ENCODE results near the gene MTRR.

The MTRR gene

DNA sequence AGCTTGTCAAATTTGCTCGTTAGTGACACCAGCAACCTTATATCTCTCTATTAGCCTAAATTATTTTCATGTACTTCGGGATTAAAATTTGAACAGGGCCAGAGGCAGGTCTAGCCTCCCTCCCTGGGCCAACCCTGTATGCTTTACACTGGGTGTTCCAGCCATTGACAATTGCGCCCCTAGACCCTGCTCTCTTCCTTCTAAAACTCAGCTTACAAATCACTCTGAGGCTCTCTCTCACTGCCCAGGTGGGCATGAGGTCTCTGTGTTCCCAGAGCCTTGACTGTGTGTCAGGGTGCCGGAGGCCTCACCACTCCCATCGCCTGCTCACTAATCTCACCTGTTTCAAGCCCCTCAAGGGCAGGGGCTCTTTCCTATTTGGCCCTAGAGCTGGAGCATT lies 11.6 kb upstream of the MTRR start:
- DNase-seq (ENCODE audit: low read depth), result no peak

- no peak for DNase-seq (ENCODE audit: low read depth)
Measured at GRCh38 chr5:7857926-7858632, 10.9 kb upstream of the MTRR start.

- DNase-seq (ENCODE audit: low read depth), result no peak
Measured at GRCh38 chr5:7866196-7866595, 2.8 kb upstream of the MTRR start.

- DNase-seq (ENCODE audit: low read depth), result no peak
Measured at GRCh38 chr5:7867260-7867659, 1.7 kb upstream of the MTRR start.

GRCh38 chr5:7868427-7868772 lies 548 bp upstream of the MTRR start:
- no peak for DNase-seq (ENCODE audit: low read depth)

DNA sequence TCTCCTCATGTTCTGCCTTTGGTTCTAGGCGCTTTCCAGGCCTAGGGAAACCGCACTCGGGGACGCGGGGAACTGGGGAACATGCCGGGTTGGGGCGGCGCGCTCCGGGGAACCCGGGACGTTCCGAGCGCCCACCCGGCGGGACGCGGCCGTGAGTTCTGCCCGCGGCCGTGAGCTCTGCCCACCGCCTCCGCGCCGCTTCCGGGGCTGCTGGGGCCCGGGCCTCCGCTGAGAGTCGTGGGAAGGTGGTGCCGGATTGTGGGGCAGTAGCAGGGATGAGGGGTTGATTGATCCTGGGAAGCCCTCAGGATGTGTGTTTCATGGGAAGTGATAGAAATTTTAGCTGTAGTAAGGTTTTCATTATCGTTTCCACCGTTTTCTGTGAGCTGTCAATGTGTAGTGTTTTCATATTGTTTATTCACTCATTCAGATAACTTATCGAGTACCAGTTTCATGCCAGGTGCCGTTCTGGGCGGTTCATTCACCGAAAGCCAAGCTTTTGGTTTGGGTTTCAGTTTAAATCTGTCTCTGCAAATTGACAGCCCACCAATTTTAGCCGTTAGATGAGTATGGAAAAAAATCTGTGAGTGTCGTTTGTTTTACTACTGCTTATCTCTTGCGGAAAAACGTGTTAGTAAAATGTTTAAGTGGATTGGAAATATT lies 657 bp downstream of the MTRR start:
- no peak for DNase-seq (ENCODE audit: low read depth)

DNA sequence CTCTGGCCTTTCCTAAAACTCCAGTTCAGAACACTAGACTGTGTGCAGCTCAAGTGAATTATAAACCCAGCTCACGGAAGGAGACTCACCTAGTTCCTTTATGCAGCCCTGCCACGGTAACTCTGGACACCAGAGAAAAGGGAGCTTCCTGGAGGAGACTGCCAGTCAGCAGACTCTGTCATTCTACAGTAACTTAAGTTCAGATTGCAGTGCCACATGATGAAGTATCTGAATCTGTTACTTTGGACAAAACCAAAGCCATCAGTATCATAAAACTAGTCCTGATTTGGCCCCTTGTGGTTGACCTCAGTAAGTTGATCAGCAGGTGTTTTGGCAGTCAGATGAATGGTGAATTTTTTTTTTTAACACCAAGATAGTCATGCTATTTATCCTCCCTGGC lies 2.7 kb downstream of the MTRR start:
- no peak for DNase-seq (ENCODE audit: low read depth)

GRCh38 chr5:7872517-7873130 lies 3.7 kb downstream of the MTRR start:
- DNase-seq (ENCODE audit: low read depth), result no peak

- DNase-seq (ENCODE audit: low read depth), result no peak
Measured at GRCh38 chr5:7873216-7873615, 4.3 kb downstream of the MTRR start.

DNA sequence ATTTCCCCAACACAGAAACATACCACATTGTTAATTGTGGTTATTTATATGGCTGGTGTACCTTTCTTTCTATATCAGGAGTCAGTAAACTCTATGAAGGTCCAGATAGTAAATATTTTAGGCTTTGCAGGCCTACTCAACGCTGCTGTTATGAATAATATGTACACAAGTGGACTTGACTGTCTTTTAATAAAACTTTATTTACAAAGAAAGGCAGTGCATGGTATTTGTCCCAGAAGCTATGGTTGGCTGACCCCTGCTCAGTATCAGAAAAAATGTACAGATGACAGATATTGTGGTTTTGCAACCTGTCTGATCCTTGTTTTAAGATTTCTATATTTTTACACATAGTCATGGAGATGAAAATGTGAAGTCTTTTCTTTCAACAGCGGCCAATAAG lies 5.7 kb downstream of the MTRR start:
- DNase-seq (ENCODE audit: low read depth), result no peak

GRCh38 chr5:7875151-7875550 lies 6.2 kb downstream of the MTRR start:
- no peak for DNase-seq (ENCODE audit: low read depth)

DNA sequence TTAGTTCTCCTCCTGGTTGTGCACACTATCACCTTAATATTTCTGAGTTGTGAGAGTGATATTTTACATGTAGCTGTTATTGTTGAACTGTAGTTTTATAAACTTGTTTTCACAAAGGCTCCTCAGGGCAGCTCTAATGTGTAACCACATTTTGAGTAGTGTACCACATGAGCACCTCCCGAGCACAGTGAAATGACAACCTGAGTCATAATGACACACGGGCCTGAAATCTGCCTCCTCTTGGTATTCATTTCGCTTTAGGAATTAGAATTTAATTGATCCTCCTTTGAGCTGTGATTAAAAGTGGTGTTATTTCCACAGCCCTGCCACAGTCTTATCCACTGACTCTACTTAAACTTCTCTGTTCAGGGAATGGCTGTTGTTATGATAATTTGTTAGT lies 7.9 kb downstream of the MTRR start:
- DNase-seq (ENCODE audit: low read depth), result peak; percentile 44

GRCh38 chr5:7877851-7878250 lies 8.9 kb downstream of the MTRR start:
- DNase-seq (ENCODE audit: low read depth), result no peak

GRCh38 chr5:7878381-7878873 lies 9.5 kb downstream of the MTRR start:
- peak; percentile 30 for DNase-seq (ENCODE audit: low read depth)

DNA sequence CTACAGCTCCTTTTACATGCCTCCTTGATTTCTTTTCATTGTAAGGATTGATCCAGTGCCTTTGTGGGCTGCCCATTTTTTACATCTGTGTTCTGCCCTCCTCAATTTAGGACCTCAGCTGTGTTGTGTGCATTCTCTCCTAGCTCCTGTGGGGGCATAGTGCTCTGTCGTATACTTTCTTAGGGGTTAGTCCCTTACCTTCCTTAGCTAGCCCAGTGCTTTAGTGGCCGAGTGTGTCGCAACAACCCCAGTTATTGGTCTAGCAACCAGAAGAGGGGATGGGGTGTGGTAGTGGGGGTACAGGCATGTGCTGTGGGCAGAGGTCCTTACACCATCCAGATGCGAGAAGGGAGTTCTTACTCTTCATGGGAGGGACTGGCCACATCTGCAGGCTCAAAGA lies 12.1 kb downstream of the MTRR start:
- DNase-seq (ENCODE audit: low read depth), result no peak

- DNase-seq (ENCODE audit: low read depth), result no peak
Measured at GRCh38 chr5:7881816-7882215, 12.9 kb downstream of the MTRR start.

DNA sequence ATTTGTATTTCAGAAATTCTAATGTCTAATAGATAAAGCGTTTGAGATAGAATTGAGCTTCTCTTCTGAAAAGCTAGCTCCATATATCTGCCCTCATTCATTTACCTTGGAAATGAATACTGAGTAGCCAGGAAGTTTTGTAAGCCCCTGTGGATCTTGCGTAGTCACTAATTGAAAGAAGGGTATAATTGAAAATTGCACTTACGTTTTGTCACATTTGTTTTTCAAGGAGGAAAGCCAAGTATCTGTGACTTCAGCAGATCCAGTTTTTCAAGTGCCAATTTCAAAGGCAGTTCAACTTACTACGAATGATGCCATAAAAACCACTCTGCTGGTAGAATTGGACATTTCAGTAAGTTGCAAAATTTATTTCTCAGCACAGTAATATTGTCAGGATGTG lies 14.0 kb downstream of the MTRR start:
- DNase-seq (ENCODE audit: low read depth), result peak; percentile 33

- DNase-seq (ENCODE audit: low read depth), result no peak
Measured at GRCh38 chr5:7884491-7885267, 15.7 kb downstream of the MTRR start.

DNA sequence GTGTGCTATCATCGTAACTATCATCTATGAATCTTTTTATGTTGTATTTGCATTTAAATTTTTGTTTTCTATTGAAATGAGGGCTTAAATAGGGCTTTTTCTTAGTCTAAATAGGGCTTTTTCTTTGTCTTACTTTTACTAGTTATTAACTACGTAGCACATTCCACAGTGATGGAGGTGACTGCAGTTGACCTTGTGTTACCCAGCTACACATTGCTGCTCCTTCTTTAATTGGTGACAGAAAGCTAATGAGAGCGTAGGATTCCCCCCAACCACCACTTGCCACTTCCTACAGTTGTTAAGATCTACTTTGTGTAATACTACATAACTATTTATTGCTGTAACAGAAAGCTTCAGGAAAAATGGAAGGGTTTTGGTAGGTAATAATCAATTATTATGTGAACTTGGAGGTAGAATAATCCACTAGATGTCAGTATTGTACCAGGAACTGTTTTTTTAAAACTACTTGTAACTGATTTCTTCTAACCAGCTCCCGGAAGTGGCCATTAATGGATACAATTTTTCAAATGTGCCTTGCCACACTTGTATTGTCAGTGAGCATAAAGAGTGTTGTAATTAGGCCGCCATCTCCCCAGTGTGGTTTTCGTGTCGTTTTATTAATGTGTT lies 18.0 kb downstream of the MTRR start:
- peak; percentile 64 for DNase-seq (ENCODE audit: low read depth)

- no peak for DNase-seq (ENCODE audit: low read depth)
Measured at GRCh38 chr5:7888901-7889300, 20.0 kb downstream of the MTRR start.

DNA sequence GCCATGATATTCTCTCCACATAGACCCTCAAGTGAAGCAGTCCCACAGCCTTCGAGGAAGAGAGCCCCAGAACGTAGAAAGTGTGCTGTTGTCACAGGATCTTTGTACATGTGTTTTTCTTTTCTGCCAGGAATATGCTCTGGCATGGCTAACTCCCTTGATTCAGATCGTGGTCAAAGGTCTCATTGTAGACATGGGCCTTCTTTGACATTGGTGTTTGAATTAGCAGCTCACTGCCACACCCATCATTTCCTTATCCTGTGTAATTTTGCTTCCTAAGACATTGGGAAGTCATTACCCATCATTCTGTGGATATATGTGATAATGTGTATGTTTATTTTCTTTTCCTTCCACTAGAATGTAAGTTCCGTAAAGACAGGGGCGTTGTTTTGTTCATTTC lies 25.5 kb downstream of the MTRR start:
- no peak for DNase-seq (ENCODE audit: low read depth)

DNA sequence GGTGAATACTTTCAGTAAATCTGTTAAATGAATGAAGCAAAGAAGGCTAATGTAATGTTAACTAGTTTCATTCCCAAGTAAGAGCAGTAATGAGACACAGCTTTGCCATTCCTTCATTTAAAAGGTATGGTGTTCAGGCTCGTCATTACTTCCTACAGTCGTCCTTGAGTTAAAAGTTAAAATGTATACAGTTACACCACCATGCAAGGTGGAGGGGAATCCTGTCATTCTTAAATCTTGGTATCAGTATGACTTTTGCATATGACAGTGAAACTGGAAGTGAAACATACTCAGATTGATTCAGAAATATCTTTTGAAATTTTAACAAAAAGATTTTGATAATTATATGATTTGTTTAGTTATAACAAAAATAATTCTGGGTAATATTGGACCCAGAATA lies 25.9 kb downstream of the MTRR start:
- DNase-seq (ENCODE audit: low read depth), result no peak
